Nephron progenitor cell (in vitro differentiated cells): ENCODE measurements around the gene TRABD2B.

Source experiments
- DNase-seq: peaks from one replicate; pipeline ENCODE4 v3.0.0; 2021
- H3K27ac Mint-ChIP-seq: 2 replicates; pipeline ENCODE4 v1.8.0; 2021; ENCODE audit warnings: mild to moderate bottlenecking, moderate library complexity, mixed read lengths
- H3K27me3 Mint-ChIP-seq: 2 replicates; pipeline ENCODE4 v1.8.0; 2021; ENCODE audit warnings: mild to moderate bottlenecking, low read depth, mixed read lengths; ENCODE audit not compliant: poor library complexity
- H3K36me3 Mint-ChIP-seq: 2 replicates; pipeline ENCODE4 v1.8.0; 2021; ENCODE audit warnings: low read depth, mixed read lengths
- H3K4me1 Mint-ChIP-seq: 2 replicates; pipeline ENCODE4 v1.8.0; 2021; ENCODE audit warnings: mixed read lengths
- H3K4me3 Mint-ChIP-seq: 2 replicates; pipeline ENCODE4 v1.8.0; 2021; ENCODE audit warnings: mild to moderate bottlenecking, moderate library complexity, mixed read lengths
- H3K9me3 Mint-ChIP-seq: 2 replicates; pipeline ENCODE4 v1.8.0; 2021; ENCODE audit warnings: mild to moderate bottlenecking, moderate library complexity, mixed read lengths
- CTCF ChIP-seq: fragments of 200-600 bp; sonication (generic); IDR thresholded peaks from 2 replicates; pipeline ENCODE4 v1.5.0; 2021; ENCODE audit warnings: antibody characterized with exemption

Gene TRABD2B

DNA sequence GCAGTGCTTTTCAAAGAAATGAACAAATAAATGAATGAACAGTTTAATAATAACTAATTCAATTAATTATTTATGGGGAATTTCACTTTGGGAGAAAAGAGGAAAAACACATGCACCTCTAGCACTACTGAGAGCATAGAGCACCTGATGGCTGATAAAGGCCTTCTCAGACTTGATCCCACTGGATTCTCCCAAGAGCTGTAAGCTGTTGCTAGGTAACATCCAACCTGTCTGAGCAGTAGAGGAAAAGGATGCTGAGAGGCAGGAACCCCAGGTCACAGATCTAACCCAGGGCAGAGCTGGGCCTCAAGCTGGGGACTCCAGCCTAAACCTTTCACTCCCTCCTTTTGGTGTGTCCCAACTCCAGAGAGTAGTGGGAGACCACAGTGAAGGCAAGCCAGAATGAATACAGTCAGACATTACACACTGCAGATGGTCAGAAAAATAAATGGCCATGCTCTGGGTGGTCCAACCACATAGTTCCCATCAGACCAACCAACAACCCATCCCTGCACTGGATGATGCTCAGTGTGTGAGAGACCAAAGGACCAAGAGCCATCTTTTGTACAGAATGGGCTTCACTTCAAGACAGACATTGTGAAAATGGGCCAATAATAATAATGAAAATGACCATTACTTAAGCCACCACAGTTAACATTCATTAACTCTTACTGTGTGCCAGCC, 15.4 kb downstream of the TRABD2B start:
- Mint-ChIP-seq H3K9me3 (peaks cover 6% of the 10 kb centered on the region), H3K4me3 (no peak overlapping the region), H3K27me3 (peaks cover 54% of the 10 kb centered on the region), H3K4me1 (peaks cover 66% of the 10 kb centered on the region), H3K27ac (no peak overlapping the region), H3K36me3 (peaks cover 50% of the 10 kb centered on the region)
- DNase-seq = no peak
- TF ChIP-seq CTCF = no peak

DNA sequence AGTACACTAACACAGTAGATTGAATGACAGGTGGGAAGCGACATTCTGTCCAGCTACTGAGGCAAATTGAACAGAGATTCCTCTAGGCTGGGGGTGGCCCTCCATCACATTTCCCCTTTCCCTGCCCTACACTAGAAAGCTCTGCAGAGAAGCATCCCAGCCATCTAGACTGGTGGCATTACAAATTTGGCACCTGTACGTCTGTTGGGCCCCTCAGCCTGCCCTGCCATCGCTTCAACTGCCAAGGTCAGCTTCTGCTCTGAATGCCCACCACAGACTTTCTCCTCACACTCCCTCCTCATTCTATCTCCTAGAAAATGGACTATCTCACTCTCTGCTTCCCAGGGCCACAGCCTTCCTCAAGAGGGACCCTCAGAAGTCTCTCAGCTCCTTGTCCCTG, 16.7 kb downstream of the TRABD2B start:
- H3K27me3 Mint-ChIP-seq = peaks cover 44% of the 10 kb centered on the region
- DNase-seq = no peak

DNA sequence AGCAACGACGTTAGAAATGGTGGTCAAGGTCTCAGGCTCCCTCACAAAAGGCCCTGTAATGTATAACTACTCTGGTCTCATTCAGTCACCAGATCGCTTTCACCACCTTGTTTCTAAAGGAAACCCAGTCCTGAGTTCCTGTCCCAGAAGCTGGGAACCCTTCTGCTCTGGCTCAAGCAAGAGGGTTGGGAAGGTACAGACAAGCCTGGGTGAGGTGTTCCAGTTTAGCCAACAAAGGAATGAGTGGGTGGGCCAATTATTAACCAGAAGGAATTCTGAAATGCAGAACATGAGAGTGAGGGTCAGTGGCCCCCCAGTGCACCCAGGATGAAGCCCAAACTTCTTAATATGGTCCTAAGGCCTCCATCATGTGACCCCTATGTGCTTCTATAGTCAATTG, 17.5 kb downstream of the TRABD2B start:
- H3K36me3 Mint-ChIP-seq = peaks cover 38% of the 10 kb centered on the region
- H3K9me3 Mint-ChIP-seq = peaks cover 6% of the 10 kb centered on the region
- H3K4me3 Mint-ChIP-seq = no peak overlapping the region
- H3K4me1 Mint-ChIP-seq = peaks cover 46% of the 10 kb centered on the region
- DNase-seq = no peak
- H3K27me3 Mint-ChIP-seq = peaks cover 37% of the 10 kb centered on the region
- H3K27ac Mint-ChIP-seq = no peak overlapping the region
- no peak for TF ChIP-seq CTCF

More for the DNA sequence above, 16.7 kb downstream of the TRABD2B start:
- Mint-ChIP-seq H3K4me3 (no peak overlapping the region), H3K4me1 (peaks cover 53% of the 10 kb centered on the region), H3K9me3 (peaks cover 6% of the 10 kb centered on the region), H3K36me3 (peaks cover 43% of the 10 kb centered on the region), H3K27ac (peak overlapping the region; percentile 59)
- TF ChIP-seq CTCF = no peak

- H3K4me1 Mint-ChIP-seq = peaks cover 35% of the 10 kb centered on the region
- H3K9me3 Mint-ChIP-seq = peaks cover 6% of the 10 kb centered on the region
- peaks cover 43% of the 10 kb centered on the region for H3K36me3 Mint-ChIP-seq
- no peak for DNase-seq
- no peak overlapping the region for H3K27ac Mint-ChIP-seq
- TF ChIP-seq CTCF = no peak
- peaks cover 27% of the 10 kb centered on the region for H3K27me3 Mint-ChIP-seq
- no peak overlapping the region for H3K4me3 Mint-ChIP-seq
Measured at GRCh38 chr1:47978486-47978885, 18.7 kb downstream of the TRABD2B start.

- DNase-seq = no peak
- peaks cover 33% of the 10 kb centered on the region for H3K36me3 Mint-ChIP-seq
- TF ChIP-seq CTCF = no peak
- H3K27ac Mint-ChIP-seq = no peak overlapping the region
- peaks cover 6% of the 10 kb centered on the region for H3K9me3 Mint-ChIP-seq
- peaks cover 19% of the 10 kb centered on the region for H3K27me3 Mint-ChIP-seq
- peaks cover 47% of the 10 kb centered on the region for H3K4me1 Mint-ChIP-seq
- no peak overlapping the region for H3K4me3 Mint-ChIP-seq
Measured at GRCh38 chr1:47976728-47977127, 20.5 kb downstream of the TRABD2B start.

DNA sequence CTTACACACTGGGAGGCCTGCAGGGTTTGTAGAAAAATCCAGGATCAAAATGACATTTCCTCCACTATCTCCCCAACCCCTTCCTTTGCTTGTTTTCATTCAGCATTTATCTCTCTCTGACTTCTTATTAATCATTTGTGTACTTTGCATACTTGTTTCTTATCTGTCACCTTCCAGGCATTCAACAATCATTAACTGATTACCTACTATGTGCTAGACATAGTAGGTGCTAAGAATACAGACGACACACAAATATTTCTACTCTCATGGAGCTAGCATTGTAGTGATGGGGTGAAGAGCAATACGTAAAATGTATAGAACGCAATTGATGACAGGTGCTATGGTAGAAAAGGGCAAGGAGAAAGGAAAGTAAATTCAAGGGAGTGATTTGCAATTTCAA, 20.9 kb downstream of the TRABD2B start:
- H3K9me3 Mint-ChIP-seq = peaks cover 6% of the 10 kb centered on the region
- peaks cover 33% of the 10 kb centered on the region for H3K36me3 Mint-ChIP-seq
- no peak for DNase-seq
- H3K27ac Mint-ChIP-seq = no peak overlapping the region
- TF ChIP-seq CTCF = no peak
- H3K4me1 Mint-ChIP-seq = peaks cover 52% of the 10 kb centered on the region
- peaks cover 19% of the 10 kb centered on the region for H3K27me3 Mint-ChIP-seq
- H3K4me3 Mint-ChIP-seq = no peak overlapping the region
